Neural cell (in vitro differentiated cells): ENCODE measurements around the gene MRPL38. TPM values are rescaled to one million over a fixed set of nuclear protein-coding genes. Genes with fewer than 3 reads are reported as not detected.

ENCODE experiments used
- H2AFZ ChIP-seq: fragments of 200-600, 300-800 bp; sonication (generic), shearing (Covaris generic); 2 replicates; pipeline ENCODE4 v1.6.0; 2014; ENCODE audit warnings: low read depth, mild to moderate bottlenecking, antibody characterized with exemption, low read length, moderate library complexity
- H3F3A ChIP-seq: fragments of 200-600 bp; shearing (Covaris generic); 2 replicates; pipeline ENCODE4 v1.6.1; 2016; ENCODE audit warnings: mild to moderate bottlenecking, moderate library complexity, mixed read lengths, antibody characterized with exemption, low read length; ENCODE audit not compliant: insufficient read depth, poor library complexity, severe bottlenecking
- H3K27ac ChIP-seq: fragments of 200-600, 300-800 bp; sonication (generic), shearing (Covaris generic); 2 replicates; pipeline ENCODE4 v1.5.1; 2014; ENCODE audit warnings: mild to moderate bottlenecking, low read length, moderate library complexity
- H3K27me3 ChIP-seq: fragments of 300-800, 200-600 bp; sonication (generic), shearing (Covaris generic); 2 replicates; pipeline ENCODE4 v1.6.0; 2014; ENCODE audit warnings: mild to moderate bottlenecking, low read depth, low read length, moderate library complexity; ENCODE audit not compliant: insufficient read depth
- H3K36me3 ChIP-seq: fragments of 300-800, 200-600 bp; sonication (generic), shearing (Covaris generic); 2 replicates; pipeline ENCODE4 v1.5.1; 2014; ENCODE audit warnings: mild to moderate bottlenecking, antibody characterized with exemption, low read length, moderate library complexity; ENCODE audit not compliant: insufficient read depth
- H3K4me2 ChIP-seq: fragments of 300-800, 200-600 bp; sonication (generic), shearing (Covaris generic); 2 replicates; pipeline ENCODE4 v1.6.0; 2014; ENCODE audit warnings: mild to moderate bottlenecking, low read length
- H3K4me3 ChIP-seq: fragments of 300-800, 200-600 bp; sonication (generic), shearing (Covaris generic); 2 replicates; pipeline ENCODE4 v1.5.1; 2014; ENCODE audit warnings: mild to moderate bottlenecking, low read length, moderate library complexity
- H3K79me2 ChIP-seq: fragments of 200-600 bp; shearing (Covaris generic); replicated peaks from 2 replicates; pipeline ENCODE4 v1.6.0; 2014; ENCODE audit warnings: mild to moderate bottlenecking, low read length, moderate library complexity; ENCODE audit not compliant: insufficient read depth
- H3K9ac ChIP-seq: fragments of 300-800, 200-600 bp; sonication (generic), shearing (Covaris generic); 2 replicates; pipeline ENCODE4 v1.6.1; 2016; ENCODE audit warnings: mild to moderate bottlenecking, low read length, mixed read lengths
- H3K9me2 ChIP-seq: fragments of 200-600 bp; shearing (Covaris generic); 2 replicates; pipeline ENCODE4 v1.6.1; 2016; ENCODE audit warnings: mild to moderate bottlenecking, low read length, mixed read lengths; ENCODE audit not compliant: insufficient read depth
- H3K9me3 ChIP-seq: fragments of 200-600, 300-800 bp; sonication (generic), shearing (Covaris generic); 2 replicates; pipeline ENCODE4 v1.6.1; 2016; ENCODE audit warnings: mild to moderate bottlenecking, mixed run types, low read length, moderate library complexity, mixed read lengths
- H4K20me1 ChIP-seq: fragments of 200-600 bp; shearing (Covaris generic); 2 replicates; pipeline ENCODE4 v1.6.1; 2016; ENCODE audit warnings: mild to moderate bottlenecking, mixed run types; ENCODE audit not compliant: insufficient read depth
- CTCF ChIP-seq: fragments of 450-650 bp; IDR thresholded peaks from 2 replicates; pipeline ENCODE4 v1.5.1; 2014; ENCODE audit warnings: antibody characterized with exemption, mild to moderate bottlenecking, moderate library complexity; ENCODE audit not compliant: poor library complexity, severe bottlenecking
- EP300 ChIP-seq: fragments of 450-650 bp; conservative IDR thresholded peaks from 2 replicates; pipeline ENCODE4 v1.6.1; 2014; ENCODE audit warnings: antibody characterized with exemption, mild to moderate bottlenecking, moderate library complexity; ENCODE audit not compliant: poor library complexity, severe bottlenecking
- EZH2 ChIP-seq: fragments of 200-600, 300-800 bp; shearing (Covaris generic), sonication (generic); IDR thresholded peaks from 2 replicates; pipeline ENCODE4 v1.6.1; 2014; ENCODE audit warnings: antibody characterized with exemption, low read length, borderline replicate concordance, mild to moderate bottlenecking; ENCODE audit not compliant: insufficient read depth, poor library complexity, severe bottlenecking
- MXI1 ChIP-seq: fragments of 450-650 bp; conservative IDR thresholded peaks from 2 replicates; pipeline ENCODE4 v1.6.1; 2014; ENCODE audit warnings: antibody characterized with exemption, mild to moderate bottlenecking; ENCODE audit not compliant: poor library complexity, severe bottlenecking
- POLR2AphosphoS5 ChIP-seq: IDR thresholded peaks from 2 replicates; pipeline ENCODE4 v1.6.1; 2012
- RAD21 ChIP-seq: fragments of 450-650 bp; conservative IDR thresholded peaks from 2 replicates; pipeline ENCODE4 v1.6.1; 2014; ENCODE audit warnings: antibody characterized with exemption, mild to moderate bottlenecking, moderate library complexity
- SMC3 ChIP-seq: fragments of 450-650 bp; conservative IDR thresholded peaks from 2 replicates; pipeline ENCODE4 v1.6.1; 2014; ENCODE audit warnings: antibody characterized with exemption, mild to moderate bottlenecking, moderate library complexity; ENCODE audit not compliant: poor library complexity
- TAF1 ChIP-seq: IDR thresholded peaks from 2 replicates; pipeline ENCODE4 v1.6.1; 2012; ENCODE audit warnings: low read depth
- polyA plus RNA-seq: library from polyadenylated mRNA; depleted of rRNA; stranded (reverse); fragments of >200 nt; gene quantifications from 2 replicates; pipeline ENCODE4 v1.2.3, GENCODE V29; 2014
- TF ChIP-seq, protein P1 (sequence below): IDR thresholded peaks from 2 replicates; pipeline ENCODE4 v1.6.1; 2012; ENCODE audit warnings: borderline replicate concordance

MRPL38 gene
- polyA plus RNA-seq, 1 donor from 2014 or later: 91.2 TPM

GRCh38 chr17:75891022-75891604 lies 13.6 kb downstream of the MRPL38 start:
- TF ChIP-seq CTCF (no peak), EP300 (no peak), POLR2AphosphoS5 (no peak), TAF1 (no peak), MXI1 (no peak), SMC3 (no peak), RAD21 (no peak), EZH2 (no peak)
- TF ChIP-seq, protein P1, sequence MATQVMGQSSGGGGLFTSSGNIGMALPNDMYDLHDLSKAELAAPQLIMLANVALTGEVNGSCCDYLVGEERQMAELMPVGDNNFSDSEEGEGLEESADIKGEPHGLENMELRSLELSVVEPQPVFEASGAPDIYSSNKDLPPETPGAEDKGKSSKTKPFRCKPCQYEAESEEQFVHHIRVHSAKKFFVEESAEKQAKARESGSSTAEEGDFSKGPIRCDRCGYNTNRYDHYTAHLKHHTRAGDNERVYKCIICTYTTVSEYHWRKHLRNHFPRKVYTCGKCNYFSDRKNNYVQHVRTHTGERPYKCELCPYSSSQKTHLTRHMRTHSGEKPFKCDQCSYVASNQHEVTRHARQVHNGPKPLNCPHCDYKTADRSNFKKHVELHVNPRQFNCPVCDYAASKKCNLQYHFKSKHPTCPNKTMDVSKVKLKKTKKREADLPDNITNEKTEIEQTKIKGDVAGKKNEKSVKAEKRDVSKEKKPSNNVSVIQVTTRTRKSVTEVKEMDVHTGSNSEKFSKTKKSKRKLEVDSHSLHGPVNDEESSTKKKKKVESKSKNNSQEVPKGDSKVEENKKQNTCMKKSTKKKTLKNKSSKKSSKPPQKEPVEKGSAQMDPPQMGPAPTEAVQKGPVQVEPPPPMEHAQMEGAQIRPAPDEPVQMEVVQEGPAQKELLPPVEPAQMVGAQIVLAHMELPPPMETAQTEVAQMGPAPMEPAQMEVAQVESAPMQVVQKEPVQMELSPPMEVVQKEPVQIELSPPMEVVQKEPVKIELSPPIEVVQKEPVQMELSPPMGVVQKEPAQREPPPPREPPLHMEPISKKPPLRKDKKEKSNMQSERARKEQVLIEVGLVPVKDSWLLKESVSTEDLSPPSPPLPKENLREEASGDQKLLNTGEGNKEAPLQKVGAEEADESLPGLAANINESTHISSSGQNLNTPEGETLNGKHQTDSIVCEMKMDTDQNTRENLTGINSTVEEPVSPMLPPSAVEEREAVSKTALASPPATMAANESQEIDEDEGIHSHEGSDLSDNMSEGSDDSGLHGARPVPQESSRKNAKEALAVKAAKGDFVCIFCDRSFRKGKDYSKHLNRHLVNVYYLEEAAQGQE: no peak
- Histone ChIP-seq H3K9me3 (no peaks in the 10 kb centered on the region), H3K9me2 (no peaks in the 10 kb centered on the region), H2AFZ (no peak overlapping the region), H3K79me2 (no peaks in the 10 kb centered on the region), H3K27ac (no peak overlapping the region), H3K27me3 (no peaks in the 10 kb centered on the region), H4K20me1 (no peaks in the 10 kb centered on the region), H3K9ac (no peak overlapping the region), H3K36me3 (no peaks in the 10 kb centered on the region), H3F3A (no peaks in the 10 kb centered on the region), H3K4me2 (no peak overlapping the region), H3K4me3 (no peak overlapping the region)

- TF ChIP-seq SMC3 (no peak), RAD21 (no peak), CTCF (no peak), EZH2 (no peak), TAF1 (no peak), POLR2AphosphoS5 (no peak), MXI1 (no peak), EP300 (no peak)
- TF ChIP-seq, protein P1: no peak
- Histone ChIP-seq H3F3A (no peaks in the 10 kb centered on the region), H3K36me3 (no peaks in the 10 kb centered on the region), H3K27ac (no peak overlapping the region), H3K9ac (no peak overlapping the region), H3K9me3 (no peaks in the 10 kb centered on the region), H2AFZ (no peak overlapping the region), H3K79me2 (no peaks in the 10 kb centered on the region), H3K9me2 (no peaks in the 10 kb centered on the region), H3K4me2 (no peak overlapping the region), H3K27me3 (no peaks in the 10 kb centered on the region), H3K4me3 (no peak overlapping the region), H4K20me1 (no peaks in the 10 kb centered on the region)
Measured at GRCh38 chr17:75889454-75889853, 15.2 kb downstream of the MRPL38 start.
